Smooth muscle cell (in vitro differentiated cells): ENCODE data around the gene ARVCF. TPM values are rescaled to one million over a fixed set of nuclear protein-coding genes. Genes with fewer than 3 reads are reported as not detected.

ENCODE experiments used
- DNase-seq: peaks from one replicate; lab custom pipeline; 2025; ENCODE audit not compliant: unreplicated experiment; lab: John Stamatoyannopoulos, UW
- H2AFZ ChIP-seq: fragments of 200-600 bp; sonication (generic); 2 replicates; pipeline ENCODE4 v1.6.0; 2016; ENCODE audit warnings: antibody characterized with exemption, low read depth, mild to moderate bottlenecking
- H3F3A ChIP-seq: fragments of 200-600 bp; sonication (generic); 2 replicates; pipeline ENCODE4 v1.6.0; 2017; ENCODE audit warnings: antibody characterized with exemption, low read depth
- H3K27ac ChIP-seq: fragments of 200-600 bp; sonication (generic); 2 replicates; pipeline ENCODE4 v1.5.1; 2016; ENCODE audit warnings: low read depth, mild to moderate bottlenecking
- H3K27me3 ChIP-seq: fragments of 200-600 bp; sonication (generic); 2 replicates; pipeline ENCODE4 v1.6.1; 2016; ENCODE audit warnings: low read depth, mild to moderate bottlenecking
- H3K36me3 ChIP-seq: fragments of 200-600 bp; sonication (generic); 2 replicates; pipeline ENCODE4 v1.5.1; 2016; ENCODE audit warnings: low read depth
- H3K4me1 ChIP-seq: fragments of 200-600 bp; sonication (generic); 2 replicates; pipeline ENCODE4 v1.5.1; 2016; ENCODE audit warnings: low read depth
- H3K4me2 ChIP-seq: fragments of 200-600 bp; sonication (generic); 2 replicates; pipeline ENCODE4 v1.6.0; 2016; ENCODE audit warnings: mild to moderate bottlenecking
- H3K4me3 ChIP-seq: fragments of 200-600 bp; sonication (generic); 2 replicates; pipeline ENCODE4 v1.5.1; 2016; ENCODE audit warnings: mild to moderate bottlenecking
- H3K79me2 ChIP-seq: fragments of 200-600 bp; sonication (generic); 2 replicates; pipeline ENCODE4 v1.6.0; 2016; ENCODE audit warnings: low read depth, mild to moderate bottlenecking
- H3K9ac ChIP-seq: fragments of 200-600 bp; sonication (generic); 2 replicates; pipeline ENCODE4 v1.6.0; 2016; ENCODE audit warnings: low read depth
- H3K9me3 ChIP-seq: fragments of 200-600 bp; sonication (generic); replicated peaks from 2 replicates; pipeline ENCODE4 v1.5.1; 2016; ENCODE audit warnings: low read depth
- H4K20me1 ChIP-seq: fragments of 200-600 bp; sonication (generic); 2 replicates; pipeline ENCODE4 v1.6.0; 2016; ENCODE audit warnings: low read depth
- CTCF ChIP-seq: fragments of 200-600 bp; sonication (generic); IDR thresholded peaks from 2 replicates; pipeline ENCODE4 v1.5.1; 2017; ENCODE audit warnings: borderline replicate concordance, mild to moderate bottlenecking, antibody characterized with exemption; ENCODE audit not compliant: insufficient read depth, poor library complexity, severe bottlenecking
- WGBS: methylation state at CpG from one replicate; pipeline ENCODE4 v1.1.7; 2016; ENCODE audit warnings: low lambda C conversion rate; 5-methylcytosine and 5-hydroxymethylcytosine counted together
- polyA plus RNA-seq: library from polyadenylated mRNA; unstranded; fragments of >200 nt; fragmentation: Nextera tagmentation; extraction: Ambion mirVana; gene quantifications from 2 replicates; pipeline ENCODE4 v1.2.1, GENCODE V29; 2016
- total RNA-seq: library from RNA; depleted of rRNA; stranded (reverse); fragments of >200 nt; gene quantifications from 2 replicates; pipeline ENCODE4 v1.2.3, GENCODE V29; 2014

Gene ARVCF
- total and polyA plus RNA-seq, 2 experiments from 2014 or later, result 5.4 to 10.6 TPM

- no peaks in the 10 kb centered on the region for H3K27me3 ChIP-seq
- no peak overlapping the region for H3K9ac ChIP-seq
- H3K36me3 ChIP-seq, result no peaks in the 10 kb centered on the region
- no peak overlapping the region for H3K4me2 ChIP-seq
- no peak for TF ChIP-seq CTCF
- no peaks in the 10 kb centered on the region for H3F3A ChIP-seq
- no peak for DNase-seq
- no peak overlapping the region for H2AFZ ChIP-seq
- no peaks in the 10 kb centered on the region for H4K20me1 ChIP-seq
- H3K4me1 ChIP-seq, result peaks cover 6% of the 10 kb centered on the region
- WGBS, result 96% methylated on average over 17 of the region's 17 CpGs
- no peak overlapping the region for H3K4me3 ChIP-seq
- H3K9me3 ChIP-seq, result no peaks in the 10 kb centered on the region
- no peaks in the 10 kb centered on the region for H3K79me2 ChIP-seq
- H3K27ac ChIP-seq, result no peak overlapping the region
These were observed 37.9 kb downstream of the ARVCF start for GRCh38 chr22:19978748-19979147.

DNA sequence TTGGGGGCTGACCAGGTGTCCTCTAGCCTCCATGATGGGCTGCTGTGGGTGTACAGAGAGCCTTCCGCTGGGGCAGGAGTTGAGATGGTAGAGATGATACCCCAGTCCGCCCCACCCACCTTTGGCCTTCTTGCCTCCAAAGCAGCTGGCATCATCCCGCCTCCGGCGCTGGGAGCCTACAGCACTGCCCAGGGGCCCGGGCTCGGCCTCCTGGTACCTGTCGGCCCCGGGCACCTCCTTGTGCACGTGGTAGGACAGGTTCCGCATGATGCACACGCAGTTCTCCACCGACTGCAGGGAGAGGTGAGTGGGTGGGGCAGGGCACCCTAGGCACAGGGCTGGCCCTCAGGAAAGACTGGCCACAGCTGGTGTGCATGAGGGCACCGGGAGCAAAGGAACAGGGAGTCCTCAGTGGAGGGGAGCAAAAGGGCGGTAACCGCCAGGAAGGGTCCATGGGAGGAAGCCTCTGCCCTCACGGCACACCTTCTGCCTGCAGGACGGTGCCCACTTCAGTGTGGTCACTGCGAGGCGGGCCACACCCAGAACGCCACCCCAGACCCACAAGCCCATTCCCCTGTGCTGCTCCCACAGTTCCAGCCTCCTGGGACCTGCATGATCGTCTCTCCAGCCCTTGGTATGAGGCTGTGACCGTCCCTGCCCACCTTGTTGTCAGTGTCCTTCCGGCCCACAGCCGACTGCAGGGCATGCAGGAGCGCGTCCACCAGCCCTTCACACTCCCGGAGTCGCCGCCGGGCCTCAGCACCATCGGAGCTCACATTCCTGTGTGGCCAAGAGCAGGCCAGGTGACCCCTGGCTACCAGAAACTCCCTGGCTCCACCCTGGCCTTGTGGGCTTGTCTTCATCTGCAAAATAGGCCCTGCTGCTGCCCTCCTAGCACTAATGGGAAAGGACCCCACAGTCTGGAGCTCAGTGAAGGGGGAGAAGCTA lies 39.1 kb downstream of the ARVCF start:
- H3K4me2 ChIP-seq, result no peak overlapping the region
- WGBS, result 92% methylated on average over 29 of the region's 32 CpGs
- H3K27ac ChIP-seq, result no peak overlapping the region
- no peaks in the 10 kb centered on the region for H3F3A ChIP-seq
- H3K4me3 ChIP-seq, result no peak overlapping the region
- no peak overlapping the region for H3K9ac ChIP-seq
- no peak for DNase-seq
- no peaks in the 10 kb centered on the region for H3K9me3 ChIP-seq
- H3K27me3 ChIP-seq, result no peaks in the 10 kb centered on the region
- H2AFZ ChIP-seq, result no peak overlapping the region
- no peaks in the 10 kb centered on the region for H3K79me2 ChIP-seq
- peaks cover 6% of the 10 kb centered on the region for H3K4me1 ChIP-seq
- TF ChIP-seq CTCF, result no peak
- no peaks in the 10 kb centered on the region for H4K20me1 ChIP-seq
- H3K36me3 ChIP-seq, result no peaks in the 10 kb centered on the region

GRCh38 chr22:19976671-19977070 lies 40.0 kb downstream of the ARVCF start:
- H3K4me3 ChIP-seq, result no peak overlapping the region
- no peak overlapping the region for H3K4me2 ChIP-seq
- WGBS, result 93% methylated on average over 3 of the region's 3 CpGs
- no peak overlapping the region for H3K9ac ChIP-seq
- no peaks in the 10 kb centered on the region for H3K36me3 ChIP-seq
- H3F3A ChIP-seq, result no peaks in the 10 kb centered on the region
- no peaks in the 10 kb centered on the region for H3K79me2 ChIP-seq
- no peaks in the 10 kb centered on the region for H4K20me1 ChIP-seq
- H3K4me1 ChIP-seq, result peaks cover 6% of the 10 kb centered on the region
- no peak overlapping the region for H3K27ac ChIP-seq
- no peaks in the 10 kb centered on the region for H3K9me3 ChIP-seq
- no peak overlapping the region for H2AFZ ChIP-seq
- no peaks in the 10 kb centered on the region for H3K27me3 ChIP-seq
- no peak for TF ChIP-seq CTCF
- DNase-seq, result no peak

- DNase-seq, result no peak
- no peaks in the 10 kb centered on the region for H3K27me3 ChIP-seq
- H3K4me3 ChIP-seq, result no peak overlapping the region
- H3F3A ChIP-seq, result no peaks in the 10 kb centered on the region
- no peak overlapping the region for H2AFZ ChIP-seq
- peaks cover 6% of the 10 kb centered on the region for H3K4me1 ChIP-seq
- H4K20me1 ChIP-seq, result no peaks in the 10 kb centered on the region
- no peaks in the 10 kb centered on the region for H3K9me3 ChIP-seq
- H3K36me3 ChIP-seq, result no peaks in the 10 kb centered on the region
- 91% methylated on average over 4 of the region's 4 CpGs for WGBS
- H3K4me2 ChIP-seq, result no peak overlapping the region
- no peak overlapping the region for H3K9ac ChIP-seq
- TF ChIP-seq CTCF, result no peak
- no peak overlapping the region for H3K27ac ChIP-seq
- no peaks in the 10 kb centered on the region for H3K79me2 ChIP-seq
These were observed 41.0 kb downstream of the ARVCF start for GRCh38 chr22:19975707-19976035.
